Activated gamma-delta T cell (primary cell): ENCODE data around the gene ATG7.

Source experiments
- DNase-seq: peaks from one replicate; lab custom pipeline; 2025; lab: John Stamatoyannopoulos, UW

ATG7 gene

DNA sequence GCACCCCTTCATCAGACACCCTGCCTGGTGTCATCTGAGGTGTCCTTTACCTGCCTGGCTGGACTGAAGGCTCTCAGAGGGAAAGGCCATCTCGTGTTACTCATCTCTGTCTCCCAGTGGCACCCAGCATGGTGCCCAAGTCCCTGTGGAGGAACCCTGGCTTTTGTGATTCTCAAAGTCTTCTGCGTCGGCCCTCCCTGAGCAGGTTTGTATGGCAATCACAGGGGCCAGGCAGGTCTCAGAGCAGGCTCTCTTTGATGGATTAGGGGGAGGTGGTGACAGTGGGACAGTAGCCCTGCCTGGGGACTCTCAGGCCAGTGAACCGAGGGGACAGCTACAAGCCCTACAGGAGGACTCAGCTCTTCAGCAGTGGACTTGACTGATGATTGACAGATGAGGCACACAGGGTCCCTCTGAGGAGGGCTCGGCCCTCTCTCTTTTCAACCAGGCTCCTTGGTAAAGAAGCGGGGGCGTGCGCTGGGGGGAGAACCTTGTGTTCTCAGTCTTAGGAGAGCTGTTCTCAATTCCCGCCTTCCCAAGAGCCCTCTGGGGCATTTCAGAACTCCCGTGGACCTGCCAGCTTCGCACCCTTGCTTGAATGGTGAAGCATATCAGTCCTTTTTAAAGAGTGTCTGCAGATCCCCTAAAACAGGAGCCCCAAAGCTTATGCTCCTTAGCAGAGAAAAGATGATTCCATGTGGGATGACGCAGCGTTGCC lies 263.2 kb downstream of the ATG7 start:
- no peak for DNase-seq

- no peak for DNase-seq
Measured at GRCh38 chr3:11536132-11536935, 264.1 kb downstream of the ATG7 start.

DNA sequence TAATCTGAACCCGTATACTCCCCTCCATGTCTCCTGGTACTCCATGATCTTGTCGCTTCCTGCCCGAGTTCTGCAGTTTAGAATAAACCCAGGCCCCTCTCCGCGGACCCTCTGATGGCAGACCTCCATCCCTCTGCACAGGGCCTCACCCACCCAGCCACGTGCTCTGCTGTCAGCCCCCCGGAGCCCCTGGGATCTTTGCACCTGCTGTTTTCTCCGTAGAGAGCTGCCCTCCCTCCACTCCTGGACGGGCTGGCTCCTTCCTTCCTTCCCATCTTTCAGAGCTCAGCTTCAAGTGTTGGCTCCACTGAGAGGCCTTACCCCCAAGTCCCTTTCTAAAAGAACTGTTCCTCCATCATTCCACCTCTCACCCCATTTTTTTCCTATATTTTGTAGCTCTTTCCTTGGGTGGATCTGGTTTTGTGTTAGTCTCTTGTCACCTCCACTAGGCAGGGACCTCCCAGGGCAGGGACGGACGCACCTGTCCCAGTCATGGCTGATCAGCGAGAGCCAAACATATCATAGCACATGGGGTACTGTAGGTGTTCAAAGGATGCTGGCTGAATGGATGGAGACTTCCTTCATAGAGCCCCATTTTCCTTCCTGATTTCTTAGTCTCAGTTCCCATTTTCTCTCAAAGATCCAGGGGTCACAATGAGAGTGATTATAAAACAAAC lies 264.9 kb downstream of the ATG7 start:
- no peak for DNase-seq

DNA sequence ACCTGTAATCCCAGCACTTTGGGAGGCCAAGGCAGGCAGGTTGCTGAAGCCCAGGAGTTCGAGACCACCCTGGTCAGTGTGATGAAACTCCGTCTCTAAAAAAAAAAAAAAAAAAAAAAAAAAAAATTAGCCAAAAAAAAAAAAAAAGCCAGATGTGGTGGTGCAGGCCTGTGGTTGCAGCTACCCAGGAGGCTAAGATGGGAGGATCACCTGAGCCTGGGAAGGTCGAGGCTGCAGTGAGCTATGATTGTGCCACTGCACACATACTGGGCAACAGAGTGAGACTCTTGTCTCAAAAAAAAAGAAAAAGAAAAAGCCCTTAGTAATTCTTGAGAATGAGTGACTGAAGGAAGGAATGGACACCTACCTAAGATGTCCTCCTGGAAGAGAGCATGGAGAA lies 266.4 kb downstream of the ATG7 start:
- DNase-seq: no peak

- DNase-seq: no peak
Measured at GRCh38 chr3:11539218-11539617, 267.0 kb downstream of the ATG7 start.

GRCh38 chr3:11539677-11540076 lies 267.5 kb downstream of the ATG7 start:
- DNase-seq: no peak

GRCh38 chr3:11541321-11542303 lies 269.4 kb downstream of the ATG7 start:
- DNase-seq: no peak

DNA sequence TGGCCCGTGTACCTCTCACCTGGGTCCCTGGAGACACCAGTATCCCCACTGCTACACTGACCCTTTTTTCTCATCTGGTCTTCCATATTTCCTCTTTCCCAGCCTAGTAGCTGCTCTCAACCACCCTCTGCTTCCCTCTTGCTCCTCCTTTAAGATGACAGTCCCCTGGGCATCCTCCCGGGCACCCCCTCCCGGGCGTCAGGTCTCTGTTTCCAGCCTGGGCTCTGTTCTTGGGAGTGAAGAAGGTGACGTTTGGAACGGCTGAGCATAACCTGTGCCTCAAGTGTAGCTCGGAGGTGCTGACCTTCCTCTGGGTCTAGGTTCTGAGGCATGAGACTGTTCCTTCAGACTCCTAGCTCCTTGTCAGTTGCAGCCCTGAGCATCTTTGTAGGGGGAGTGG lies 270.4 kb downstream of the ATG7 start:
- no peak for DNase-seq

DNA sequence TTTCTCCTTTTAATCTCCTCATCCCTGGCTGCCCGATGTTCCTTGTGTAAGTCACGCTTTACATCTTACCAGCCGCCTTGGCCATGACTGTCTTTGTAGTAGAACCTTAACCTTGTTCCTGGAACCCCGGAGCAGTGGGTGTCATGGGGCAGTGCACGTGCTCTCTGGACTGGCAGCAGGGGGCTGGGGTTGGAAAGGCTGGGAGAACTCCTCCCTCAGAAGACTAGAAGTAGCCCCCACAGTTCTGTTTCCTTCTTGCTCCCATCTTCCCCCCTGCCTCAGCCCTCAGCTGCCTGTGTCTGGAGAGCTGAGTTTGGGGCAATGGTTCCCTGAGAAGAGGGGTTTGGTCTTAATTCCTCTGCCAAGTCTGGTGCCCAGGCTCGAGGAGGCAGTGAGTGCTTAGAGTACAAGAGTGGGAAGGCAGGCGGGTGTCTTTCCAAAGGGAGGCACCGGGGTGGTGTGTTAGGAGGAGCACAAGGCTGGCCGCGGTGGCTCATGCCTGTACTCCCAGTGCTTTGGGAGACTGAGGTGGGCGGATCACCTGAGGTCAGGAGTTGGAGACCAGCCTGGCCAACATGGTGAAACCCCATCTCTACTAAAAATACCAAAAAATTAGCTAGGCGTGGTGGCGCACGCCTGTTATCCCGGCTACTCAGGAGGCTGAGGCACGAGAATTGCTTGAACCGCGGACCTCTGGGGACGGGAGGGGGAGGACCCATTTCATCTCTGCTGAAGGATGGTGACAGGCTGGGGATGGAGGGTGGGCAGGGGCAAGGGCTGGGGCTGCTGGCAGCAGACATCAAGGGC lies 271.1 kb downstream of the ATG7 start:
- no peak for DNase-seq

DNA sequence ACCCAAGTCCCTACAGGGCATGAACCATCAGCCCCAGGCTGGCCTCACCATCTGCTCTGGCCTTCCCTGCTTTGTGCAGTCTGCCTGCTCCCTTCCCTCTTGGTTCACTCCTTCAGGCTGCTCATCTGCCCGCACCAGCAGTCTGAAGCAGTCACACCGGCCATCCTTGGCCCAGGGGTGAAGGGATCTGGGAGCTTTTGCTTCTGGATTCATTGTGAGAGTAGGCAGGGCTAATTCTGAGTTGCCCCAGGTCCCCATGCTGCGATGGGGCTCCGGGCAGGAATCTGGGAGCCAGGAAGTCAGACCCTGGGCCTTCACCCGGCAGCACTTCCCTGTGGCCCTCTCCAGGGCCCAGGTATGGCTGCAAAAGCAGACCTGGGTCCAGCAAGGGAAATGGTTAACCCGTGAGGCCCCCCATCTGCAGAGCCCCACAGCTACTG lies 271.8 kb downstream of the ATG7 start:
- DNase-seq: no peak

DNA sequence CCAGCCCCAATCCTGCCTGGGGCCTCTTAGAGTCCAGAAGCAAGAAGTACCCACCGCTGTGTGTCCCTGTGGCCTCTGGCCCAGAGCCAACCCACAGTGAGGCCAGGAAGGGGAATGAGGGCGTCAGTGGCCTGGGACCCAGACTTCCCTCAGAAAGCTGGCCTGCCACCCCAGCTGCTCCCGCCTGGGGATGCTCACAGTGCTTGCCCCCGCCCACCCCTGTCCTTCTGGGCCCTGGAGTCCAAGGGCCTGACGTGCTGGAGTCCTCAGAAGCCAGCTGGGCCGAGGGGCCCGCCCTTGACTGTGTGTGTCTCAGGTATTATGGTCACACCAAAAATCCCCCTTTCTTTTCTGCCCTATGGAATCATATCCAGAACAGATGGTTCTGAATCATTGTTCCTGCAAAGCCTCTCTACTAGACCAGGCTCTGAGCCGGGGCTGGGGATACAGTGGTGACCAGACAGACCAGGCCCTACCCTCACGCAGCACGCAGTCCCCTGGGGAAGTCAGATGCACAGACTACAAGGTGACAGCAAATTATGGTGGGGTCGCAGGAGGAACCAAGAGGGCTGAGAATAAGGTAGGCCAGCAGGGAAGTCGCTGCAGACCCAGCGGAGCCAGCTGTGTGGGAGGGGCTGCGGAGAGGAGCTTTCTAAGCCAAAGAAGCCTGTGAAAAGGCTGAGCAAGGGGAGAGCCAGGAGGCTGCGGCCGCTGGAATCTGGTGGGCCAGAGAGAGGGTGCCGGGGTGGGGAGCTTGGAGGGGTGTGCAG lies 272.4 kb downstream of the ATG7 start:
- no peak for DNase-seq

DNA sequence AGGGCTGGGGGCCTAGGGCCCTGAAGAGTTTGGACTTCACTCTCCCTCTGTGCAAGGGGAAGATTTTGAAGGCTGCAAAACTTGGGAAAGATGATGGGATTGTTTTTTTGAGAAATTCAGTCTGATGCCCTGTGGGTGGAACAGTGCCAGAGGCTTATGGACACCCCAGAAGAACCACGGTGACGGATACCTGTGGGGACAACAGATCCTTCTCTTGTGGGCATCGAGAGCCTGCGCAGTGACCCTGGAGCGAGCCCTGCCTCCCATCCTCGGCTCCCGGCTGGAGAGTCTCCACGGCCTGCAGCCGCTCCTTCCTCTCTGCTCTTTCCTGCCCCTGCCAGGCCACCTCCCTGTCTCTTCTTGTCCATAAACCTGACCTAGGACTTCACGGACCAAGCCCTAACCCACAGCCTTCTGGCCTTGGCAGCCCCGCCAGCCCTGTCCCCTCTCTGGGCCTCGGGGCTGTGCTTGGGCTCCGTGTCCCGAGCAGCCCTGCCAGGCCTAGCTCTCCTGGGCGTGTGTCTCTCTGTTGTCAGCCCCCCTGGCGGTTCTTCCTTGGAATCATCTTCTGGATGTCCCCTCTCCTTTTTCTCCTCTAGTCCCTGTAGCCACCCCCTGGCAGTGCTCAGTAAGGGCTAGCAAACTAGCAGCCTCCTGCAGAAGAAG lies 273.1 kb downstream of the ATG7 start:
- DNase-seq: no peak

- DNase-seq: no peak
Measured at GRCh38 chr3:11546657-11547302, 274.6 kb downstream of the ATG7 start.

DNA sequence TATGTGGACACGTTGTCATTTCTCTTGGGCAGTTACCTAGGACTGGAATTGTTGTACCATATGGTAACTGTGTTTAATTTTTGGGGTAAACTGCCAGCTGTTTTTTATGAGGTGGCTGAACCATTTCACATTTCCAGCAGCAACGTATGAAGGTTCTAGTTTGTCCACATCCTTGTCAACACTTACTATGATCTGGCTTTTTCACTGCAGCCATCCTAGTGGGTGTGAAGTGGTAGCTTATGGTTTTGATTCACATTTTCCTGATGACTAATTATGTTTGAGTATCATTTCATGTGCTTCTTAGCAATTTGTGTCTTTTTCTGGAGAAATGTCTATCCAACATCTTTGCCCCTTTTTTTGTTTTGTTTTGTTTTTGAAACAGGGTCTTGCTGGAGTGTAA lies 275.3 kb downstream of the ATG7 start:
- DNase-seq: no peak

- no peak for DNase-seq
Measured at GRCh38 chr3:11548721-11549131, 276.5 kb downstream of the ATG7 start.

DNA sequence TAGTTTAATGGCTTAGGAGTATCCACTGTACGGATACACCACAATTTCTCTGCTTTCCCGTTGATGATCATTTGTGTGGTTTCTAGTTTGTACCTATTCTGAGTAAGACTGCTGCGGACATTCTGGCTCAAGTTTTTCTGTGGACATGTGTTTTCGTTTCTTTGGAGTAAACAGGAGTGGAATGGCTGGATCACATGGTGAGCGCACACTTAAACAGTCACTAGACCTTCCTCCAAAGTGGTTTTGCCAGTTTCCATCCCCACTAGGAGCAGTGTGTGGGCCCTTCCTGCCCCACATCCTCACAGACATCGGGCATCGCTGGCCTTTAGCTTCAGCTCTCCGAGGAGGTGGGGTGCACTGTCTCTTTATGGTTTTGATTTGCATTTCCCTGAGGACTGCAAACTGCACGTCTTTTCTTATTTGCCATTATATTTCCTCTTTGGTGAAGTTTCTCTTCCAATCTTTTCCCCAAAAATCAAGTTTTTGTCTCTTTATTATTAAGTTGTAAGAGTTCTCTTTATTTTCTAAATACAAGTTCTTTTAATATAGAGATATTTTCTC lies 277.5 kb downstream of the ATG7 start:
- DNase-seq: no peak

DNA sequence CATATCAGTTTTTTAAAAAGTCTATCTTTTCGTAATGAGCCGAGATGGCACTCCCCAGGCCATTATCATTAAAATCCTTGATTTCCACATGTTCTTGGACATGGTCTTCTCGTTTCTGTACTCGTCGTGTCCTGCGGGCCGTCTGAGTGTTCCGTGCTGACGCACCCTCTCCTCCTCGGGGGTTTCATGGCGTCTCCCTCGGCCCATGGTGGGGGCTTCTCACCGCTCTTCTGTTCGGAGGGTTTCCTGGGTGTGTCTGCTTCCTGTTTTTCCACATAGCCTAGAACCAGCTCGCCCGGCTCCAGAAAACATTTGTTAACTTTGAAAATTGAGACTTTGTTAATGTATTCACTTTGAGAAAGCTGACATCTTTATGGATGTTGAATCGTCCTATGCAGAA lies 278.8 kb downstream of the ATG7 start:
- DNase-seq: no peak
